ENCODE results near the gene PRKCI.
"Not testable (repeated sequence)": the region's sequence is repeated elsewhere in the genome, so short reads cannot be mapped to it uniquely, and the experiment has no call there.

PRKCI gene

GRCh38 chr3:170275832-170276231 lies 53.6 kb downstream of the PRKCI start:
- no peak overlapping the region for H3K4me3 ChIP-seq (ENCODE audit: insufficient read length, low read depth)
- H3K4me1 ChIP-seq (ENCODE audit: insufficient read depth, insufficient read length) = no peaks in the 10 kb centered on the region
- H3K9me3 ChIP-seq (ENCODE audit: insufficient read depth, low read length) = no peaks in the 10 kb centered on the region
- peaks cover 72% of the 10 kb centered on the region for H3K36me3 ChIP-seq (ENCODE audit: insufficient read depth, insufficient read length, low read length)
- no peaks in the 10 kb centered on the region for H3K27me3 ChIP-seq (ENCODE audit: insufficient read depth, insufficient read length)
- H3K9ac ChIP-seq (ENCODE audit: insufficient read length, low read depth) = no peak overlapping the region
- no peak for DNase-seq (ENCODE audit: low read depth, low spot score)
- no peak for TF ChIP-seq YY1 (IDR thresholded peaks at IDR 0.05; ENCODE audit: insufficient read depth, insufficient read length)
- no peak for TF ChIP-seq SUZ12 (IDR thresholded peaks at IDR 0.05; ENCODE audit: extremely low read depth, insufficient read depth, insufficient read length)
- TF ChIP-seq ZNF274 (IDR thresholded peaks at IDR 0.05; ENCODE audit: low read depth, low read length) = no peak

DNA sequence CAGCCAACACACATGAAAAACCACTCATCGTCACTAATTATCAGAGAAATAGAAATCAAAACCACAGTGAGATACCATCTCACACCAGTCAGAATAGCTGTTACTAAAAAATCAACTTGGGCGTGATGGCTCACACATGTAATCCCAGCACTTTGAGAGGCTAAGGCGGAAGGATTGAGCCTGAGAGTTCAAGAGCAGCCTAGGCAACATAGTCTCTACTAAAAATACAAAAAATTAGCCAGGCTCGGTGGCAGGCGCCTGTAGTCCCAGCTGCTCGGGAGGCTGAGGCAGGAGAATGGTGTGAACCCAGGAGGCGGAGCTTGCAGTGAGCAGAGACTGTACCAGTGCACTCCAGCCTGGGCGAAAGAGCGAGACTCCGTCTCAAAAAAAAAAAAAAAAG lies 55.1 kb downstream of the PRKCI start:
- H3K36me3 ChIP-seq (ENCODE audit: insufficient read depth, insufficient read length, low read length) = peaks cover 72% of the 10 kb centered on the region
- not testable (repeated sequence) for H3K4me3 ChIP-seq (ENCODE audit: insufficient read length, low read depth); H3K9me3 ChIP-seq (ENCODE audit: insufficient read depth, low read length); H3K27me3 ChIP-seq (ENCODE audit: insufficient read depth, insufficient read length); H3K4me1 ChIP-seq (ENCODE audit: insufficient read depth, insufficient read length); DNase-seq (ENCODE audit: low read depth, low spot score); H3K9ac ChIP-seq (ENCODE audit: insufficient read length, low read depth)

GRCh38 chr3:170277833-170278580 lies 55.8 kb downstream of the PRKCI start:
- no peaks in the 10 kb centered on the region for H3K27me3 ChIP-seq (ENCODE audit: insufficient read depth, insufficient read length)
- TF ChIP-seq YY1 (IDR thresholded peaks at IDR 0.05; ENCODE audit: insufficient read depth, insufficient read length) = no peak
- no peak for TF ChIP-seq ZNF274 (IDR thresholded peaks at IDR 0.05; ENCODE audit: low read depth, low read length)
- TF ChIP-seq SUZ12 (IDR thresholded peaks at IDR 0.05; ENCODE audit: extremely low read depth, insufficient read depth, insufficient read length) = no peak
- H3K9me3 ChIP-seq (ENCODE audit: insufficient read depth, low read length) = no peaks in the 10 kb centered on the region
- no peak overlapping the region for H3K9ac ChIP-seq (ENCODE audit: insufficient read length, low read depth)
- H3K4me3 ChIP-seq (ENCODE audit: insufficient read length, low read depth) = no peak overlapping the region
- H3K36me3 ChIP-seq (ENCODE audit: insufficient read depth, insufficient read length, low read length) = peaks cover 66% of the 10 kb centered on the region
- H3K4me1 ChIP-seq (ENCODE audit: insufficient read depth, insufficient read length) = no peaks in the 10 kb centered on the region
- DNase-seq (ENCODE audit: low read depth, low spot score) = no peak

DNA sequence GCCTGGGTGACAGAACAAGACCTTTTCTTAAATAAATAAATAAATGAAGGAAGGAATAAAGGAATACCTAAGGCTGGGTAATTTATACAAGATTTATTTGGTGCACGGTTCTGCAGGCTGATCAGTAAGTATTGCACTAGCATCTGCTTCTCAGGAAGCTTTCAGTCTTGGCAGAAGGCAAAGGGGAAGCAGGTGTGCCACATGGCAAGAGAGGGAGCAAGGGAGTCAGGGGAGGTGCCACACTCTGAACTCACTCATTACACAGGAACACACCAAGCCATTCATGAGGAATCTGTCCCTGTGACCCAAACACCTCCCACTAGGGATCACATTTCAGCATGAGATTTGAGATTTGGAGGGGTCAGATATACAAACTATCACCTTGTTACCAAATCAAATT lies 56.4 kb downstream of the PRKCI start:
- TF ChIP-seq SUZ12 (IDR thresholded peaks at IDR 0.05; ENCODE audit: extremely low read depth, insufficient read depth, insufficient read length) (no peak), YY1 (IDR thresholded peaks at IDR 0.05; ENCODE audit: insufficient read depth, insufficient read length) (no peak), ZNF274 (IDR thresholded peaks at IDR 0.05; ENCODE audit: low read depth, low read length) (no peak)
- DNase-seq (ENCODE audit: low read depth, low spot score) = no peak
- peaks cover 62% of the 10 kb centered on the region for H3K36me3 ChIP-seq (ENCODE audit: insufficient read depth, insufficient read length, low read length)
- H3K4me1 ChIP-seq (ENCODE audit: insufficient read depth, insufficient read length) = no peaks in the 10 kb centered on the region
- no peaks in the 10 kb centered on the region for H3K27me3 ChIP-seq (ENCODE audit: insufficient read depth, insufficient read length)
- H3K9me3 ChIP-seq (ENCODE audit: insufficient read depth, low read length) = no peaks in the 10 kb centered on the region
- no peak overlapping the region for H3K9ac ChIP-seq (ENCODE audit: insufficient read length, low read depth)
- no peak overlapping the region for H3K4me3 ChIP-seq (ENCODE audit: insufficient read length, low read depth)

- Histone ChIP-seq H3K9me3 (ENCODE audit: insufficient read depth, low read length) (no peaks in the 10 kb centered on the region), H3K36me3 (ENCODE audit: insufficient read depth, insufficient read length, low read length) (peaks cover 60% of the 10 kb centered on the region)
- TF ChIP-seq SUZ12 (IDR thresholded peaks at IDR 0.05; ENCODE audit: extremely low read depth, insufficient read depth, insufficient read length) (no peak), ZNF274 (IDR thresholded peaks at IDR 0.05; ENCODE audit: low read depth, low read length) (no peak), YY1 (IDR thresholded peaks at IDR 0.05; ENCODE audit: insufficient read depth, insufficient read length) (no peak)
Observed at GRCh38 chr3:170290194-170290593, 68.0 kb downstream of the PRKCI start.

DNA sequence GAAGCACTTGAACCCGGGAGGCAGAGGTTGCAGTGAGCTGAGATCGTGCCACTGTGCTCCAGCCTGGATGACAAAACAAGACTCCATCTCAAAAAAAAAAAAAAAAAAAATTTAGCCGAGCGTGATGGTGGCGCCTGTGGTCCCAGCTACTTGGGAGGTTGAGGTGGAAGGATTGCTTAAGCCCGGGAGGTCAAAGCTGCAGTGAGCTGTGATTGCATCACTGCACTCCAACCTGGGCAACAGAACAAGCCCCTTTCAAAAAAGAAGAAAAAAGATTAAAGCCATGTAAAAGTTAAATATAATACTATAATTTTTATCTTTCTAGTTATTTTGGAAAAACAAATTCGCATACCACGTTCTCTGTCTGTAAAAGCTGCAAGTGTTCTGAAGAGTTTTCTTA lies 73.4 kb downstream of the PRKCI start:
- Histone ChIP-seq H3K9ac (ENCODE audit: insufficient read length, low read depth) (no peak overlapping the region), H3K4me1 (ENCODE audit: insufficient read depth, insufficient read length) (no peaks in the 10 kb centered on the region), H3K4me3 (ENCODE audit: insufficient read length, low read depth) (no peak overlapping the region), H3K9me3 (ENCODE audit: insufficient read depth, low read length) (no peaks in the 10 kb centered on the region), H3K27me3 (ENCODE audit: insufficient read depth, insufficient read length) (no peaks in the 10 kb centered on the region), H3K36me3 (ENCODE audit: insufficient read depth, insufficient read length, low read length) (peaks cover 61% of the 10 kb centered on the region)
- no peak for DNase-seq (ENCODE audit: low read depth, low spot score)
- TF ChIP-seq ZNF274 (IDR thresholded peaks at IDR 0.05; ENCODE audit: low read depth, low read length) (no peak), SUZ12 (IDR thresholded peaks at IDR 0.05; ENCODE audit: extremely low read depth, insufficient read depth, insufficient read length) (no peak), YY1 (IDR thresholded peaks at IDR 0.05; ENCODE audit: insufficient read depth, insufficient read length) (no peak)

More at GRCh38 chr3:170290194-170290593, 68.0 kb downstream of the PRKCI start:
- Histone ChIP-seq H3K9ac (ENCODE audit: insufficient read length, low read depth) (no peak overlapping the region), H3K4me3 (ENCODE audit: insufficient read length, low read depth) (no peak overlapping the region), H3K4me1 (ENCODE audit: insufficient read depth, insufficient read length) (no peaks in the 10 kb centered on the region), H3K27me3 (ENCODE audit: insufficient read depth, insufficient read length) (no peaks in the 10 kb centered on the region)
- DNase-seq (ENCODE audit: low read depth, low spot score) = no peak

- Histone ChIP-seq H3K4me1 (ENCODE audit: insufficient read depth, insufficient read length) (no peaks in the 10 kb centered on the region), H3K27me3 (ENCODE audit: insufficient read depth, insufficient read length) (no peaks in the 10 kb centered on the region), H3K9me3 (ENCODE audit: insufficient read depth, low read length) (no peaks in the 10 kb centered on the region), H3K4me3 (ENCODE audit: insufficient read length, low read depth) (no peak overlapping the region), H3K9ac (ENCODE audit: insufficient read length, low read depth) (no peak overlapping the region), H3K36me3 (ENCODE audit: insufficient read depth, insufficient read length, low read length) (peaks cover 68% of the 10 kb centered on the region)
- TF ChIP-seq YY1 (IDR thresholded peaks at IDR 0.05; ENCODE audit: insufficient read depth, insufficient read length) (no peak), ZNF274 (IDR thresholded peaks at IDR 0.05; ENCODE audit: low read depth, low read length) (no peak), SUZ12 (IDR thresholded peaks at IDR 0.05; ENCODE audit: extremely low read depth, insufficient read depth, insufficient read length) (no peak)
- no peak for DNase-seq (ENCODE audit: low read depth, low spot score)
Observed at GRCh38 chr3:170296703-170297102, 74.5 kb downstream of the PRKCI start.

All from NT2/D1 (cell line).